ENCODE measurements around the gene CARNS1. TPM values are rescaled to one million over a fixed set of nuclear protein-coding genes. Genes with fewer than 3 reads are reported as not detected.
"Not testable (repeated sequence)": the region's sequence is repeated elsewhere in the genome, so short reads cannot be mapped to it uniquely, and the experiment has no call there.

The CARNS1 gene
- total RNA-seq, 2 experiments from 2014 or later = 9.9 to 10.0 TPM

DNA sequence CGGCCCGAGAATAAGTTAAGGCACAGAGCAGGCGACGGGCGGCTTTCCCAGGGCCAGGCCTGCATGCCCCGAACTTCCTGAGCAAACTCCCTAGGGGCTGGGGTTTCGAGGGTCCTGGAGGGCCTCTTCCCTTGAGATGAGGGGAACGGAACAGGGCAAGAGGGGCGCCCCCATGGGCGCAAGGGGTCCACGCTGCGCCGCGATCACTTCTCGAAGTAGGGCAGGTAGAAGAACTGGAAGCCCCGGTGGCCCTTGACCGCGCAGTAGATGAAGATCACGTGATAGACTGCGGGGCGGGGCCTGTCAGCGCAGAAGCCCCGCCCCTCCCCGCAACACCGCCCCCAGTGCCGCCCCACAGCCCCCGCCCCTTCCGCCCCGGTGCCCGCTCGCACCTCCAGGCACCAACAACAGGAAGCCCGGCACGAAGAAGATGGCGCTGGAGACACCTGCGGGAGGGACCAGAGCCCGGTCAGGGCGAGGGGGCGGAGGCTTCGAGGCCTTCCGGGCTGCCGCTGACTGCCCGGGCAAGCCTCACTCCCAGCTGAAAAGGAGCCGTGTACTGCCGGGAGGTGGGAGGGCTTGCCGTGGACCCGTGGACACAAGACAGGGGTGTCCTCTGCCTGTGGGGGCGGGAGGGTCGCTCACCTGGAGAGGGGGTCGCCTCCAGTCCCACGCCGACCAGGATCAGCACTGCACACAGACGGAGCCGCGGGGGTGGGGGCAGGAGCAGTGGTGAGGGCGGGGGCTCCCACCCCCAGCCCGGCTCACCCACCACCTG is 49.1 kb downstream of the CARNS1 start:
- H3K4me3 Mint-ChIP-seq = peak overlapping the region; percentile 89
- peak; percentile 81 for ATAC-seq (ENCODE audit: poor library complexity)
- intact Hi-C loops (cut with DNase I, micrococcal nuclease) = loop anchor here (1.0 to 5.0 kb wide), 5 partner anchors 18 to 47 kb away; partner anchors contain the start of genes CARNS1 (in 1 of the 2), CDK2AP2 (in 1 of the 2) and RPS6KB2 (in 1 of the 2)

DNA sequence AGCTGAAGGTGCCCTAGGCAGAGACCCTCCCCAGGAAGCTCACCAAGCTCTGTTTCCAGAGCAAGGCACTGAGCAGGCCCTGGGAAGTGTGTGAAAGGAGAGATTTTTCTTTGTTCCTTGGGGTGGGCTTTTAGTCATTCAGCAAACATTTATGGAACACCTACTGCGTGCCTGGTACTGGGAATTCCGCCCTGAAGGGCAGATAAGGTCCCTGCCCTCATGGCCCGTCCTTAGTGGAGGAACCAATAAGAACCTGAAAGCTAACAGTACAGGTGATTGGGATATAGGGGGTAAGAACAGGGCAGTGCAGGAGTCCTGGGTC is 49.7 kb downstream of the CARNS1 start:
- TF ChIP-seq, protein P1, sequence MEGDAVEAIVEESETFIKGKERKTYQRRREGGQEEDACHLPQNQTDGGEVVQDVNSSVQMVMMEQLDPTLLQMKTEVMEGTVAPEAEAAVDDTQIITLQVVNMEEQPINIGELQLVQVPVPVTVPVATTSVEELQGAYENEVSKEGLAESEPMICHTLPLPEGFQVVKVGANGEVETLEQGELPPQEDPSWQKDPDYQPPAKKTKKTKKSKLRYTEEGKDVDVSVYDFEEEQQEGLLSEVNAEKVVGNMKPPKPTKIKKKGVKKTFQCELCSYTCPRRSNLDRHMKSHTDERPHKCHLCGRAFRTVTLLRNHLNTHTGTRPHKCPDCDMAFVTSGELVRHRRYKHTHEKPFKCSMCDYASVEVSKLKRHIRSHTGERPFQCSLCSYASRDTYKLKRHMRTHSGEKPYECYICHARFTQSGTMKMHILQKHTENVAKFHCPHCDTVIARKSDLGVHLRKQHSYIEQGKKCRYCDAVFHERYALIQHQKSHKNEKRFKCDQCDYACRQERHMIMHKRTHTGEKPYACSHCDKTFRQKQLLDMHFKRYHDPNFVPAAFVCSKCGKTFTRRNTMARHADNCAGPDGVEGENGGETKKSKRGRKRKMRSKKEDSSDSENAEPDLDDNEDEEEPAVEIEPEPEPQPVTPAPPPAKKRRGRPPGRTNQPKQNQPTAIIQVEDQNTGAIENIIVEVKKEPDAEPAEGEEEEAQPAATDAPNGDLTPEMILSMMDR (IDR thresholded peaks at IDR 0.05) = no peak
- Mint-ChIP-seq H3K4me3 (peak overlapping the region; percentile 89), H3K9me3 (no peaks in the 10 kb centered on the region), H3K36me3 (ENCODE audit: low read depth) (no peaks in the 10 kb centered on the region), H3K4me1 (ENCODE audit: low read depth) (peaks cover 44% of the 10 kb centered on the region), H3K27ac (peak overlapping the region; percentile 93), H3K27me3 (no peaks in the 10 kb centered on the region)
- intact Hi-C loops (cut with DNase I, micrococcal nuclease) = loop anchor here (2.0 to 5.0 kb wide), 2 partner anchors 18 to 48 kb away; partner anchors contain the start of gene CARNS1 (in 1 of the 2)
- ChIA-PET CTCF (interaction anchor here (0.7 to 1.1 kb wide), 3 partner anchors 18 to 68 kb away, joined by 3 to 4 read pairs (median 4); partner anchors contain the start of gene AIP), POLR2A (interaction anchor here (0.7 to 8.5 kb wide), 16 partner anchors 14 to 193 kb away, joined by 3 to 131 read pairs (median 8); partner anchors contain the start of genes AIP, CORO1B, POLD4 and PPP1CA)
- H3K4me1 ChIP-seq (ENCODE audit: insufficient read depth, low read length) = peaks cover 61% of the 10 kb centered on the region
- DNase-seq (no peak), ATAC-seq (ENCODE audit: poor library complexity) (peak; percentile 6)
- H3K36me3 ChIP-seq (ENCODE audit: insufficient read depth, low read length) = peaks cover 6% of the 10 kb centered on the region
- no peaks in the 10 kb centered on the region for H3K9me3 ChIP-seq (ENCODE audit: control insufficient read depth in 1 of 2, insufficient read depth in 1 of 2, low read length in 2 of 2)
- H3K27ac ChIP-seq (ENCODE audit: low read depth in 1 of 2, low read length in 2 of 2) = peak overlapping the region; percentile 87 to 89
- no peaks in the 10 kb centered on the region for H3K27me3 ChIP-seq (ENCODE audit: control insufficient read depth in 1 of 2, insufficient read depth in 2 of 2, low read length in 2 of 2)
- peak overlapping the region; percentile 81 for H3K4me3 ChIP-seq (ENCODE audit: low read length)

More for the DNA sequence above, 49.1 kb downstream of the CARNS1 start:
- no peaks in the 10 kb centered on the region for H3K27me3 ChIP-seq (ENCODE audit: control insufficient read depth in 1 of 2, insufficient read depth in 2 of 2, low read length in 2 of 2)
- peak overlapping the region; percentile 93 for H3K27ac Mint-ChIP-seq
- TF ChIP-seq, protein P1 (IDR thresholded peaks at IDR 0.05) = no peak
- H3K4me3 ChIP-seq (ENCODE audit: low read length) = peak overlapping the region; percentile 81
- no peaks in the 10 kb centered on the region for H3K9me3 ChIP-seq (ENCODE audit: control insufficient read depth in 1 of 2, insufficient read depth in 1 of 2, low read length in 2 of 2)
- ChIA-PET CTCF (interaction anchor here (0.7 to 1.1 kb wide), 3 partner anchors 18 to 67 kb away, joined by 3 to 4 read pairs (median 4); partner anchors contain the start of gene AIP), POLR2A (interaction anchor here (0.7 to 8.5 kb wide), 15 partner anchors 14 to 187 kb away, joined by 3 to 131 read pairs (median 10); partner anchors contain the start of genes AIP, CORO1B, POLD4 and PPP1CA)
- peaks cover 49% of the 10 kb centered on the region for H3K4me1 Mint-ChIP-seq (ENCODE audit: low read depth)
- no peaks in the 10 kb centered on the region for H3K36me3 Mint-ChIP-seq (ENCODE audit: low read depth)
- no peaks in the 10 kb centered on the region for H3K27me3 Mint-ChIP-seq
- peak overlapping the region; percentile 87 to 89 for H3K27ac ChIP-seq (ENCODE audit: low read depth in 1 of 2, low read length in 2 of 2)
- peaks cover 57% of the 10 kb centered on the region for H3K4me1 ChIP-seq (ENCODE audit: insufficient read depth, low read length)
- peak; percentile 87 to 97 (median 93) for DNase-seq
- peaks cover 6% of the 10 kb centered on the region for H3K36me3 ChIP-seq (ENCODE audit: insufficient read depth, low read length)
- H3K9me3 Mint-ChIP-seq = no peaks in the 10 kb centered on the region

DNA sequence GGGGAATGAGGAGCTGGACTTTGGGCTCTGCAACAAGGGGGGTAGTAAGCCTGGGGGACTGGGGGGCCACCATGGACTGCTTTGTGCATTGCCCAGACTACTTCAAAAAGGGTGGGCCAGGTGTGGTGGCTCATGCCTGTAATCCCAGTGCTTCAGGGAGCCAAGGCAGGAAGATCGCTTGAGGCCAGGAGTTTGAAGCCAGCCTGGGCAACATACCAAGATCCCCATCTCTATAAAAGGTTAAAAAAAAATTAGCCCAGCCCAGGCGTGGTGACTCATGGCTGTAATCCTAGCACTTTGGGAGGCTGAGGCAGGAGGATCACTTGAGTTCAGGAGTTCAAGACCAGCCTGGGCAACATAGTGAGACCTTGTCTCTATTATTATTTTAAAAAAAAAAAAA is 50.1 kb downstream of the CARNS1 start:
- peak in 1 of 14 experiments; percentile 25 for DNase-seq
- not testable (repeated sequence) for H3K27me3 Mint-ChIP-seq; H3K36me3 Mint-ChIP-seq (ENCODE audit: low read depth); H3K36me3 ChIP-seq (ENCODE audit: insufficient read depth, low read length); H3K9me3 Mint-ChIP-seq; ATAC-seq (ENCODE audit: poor library complexity); H3K27me3 ChIP-seq (ENCODE audit: control insufficient read depth in 1 of 2, insufficient read depth in 2 of 2, low read length in 2 of 2); H3K9me3 ChIP-seq (ENCODE audit: control insufficient read depth in 1 of 2, insufficient read depth in 1 of 2, low read length in 2 of 2)
- Histone ChIP-seq H3K4me3 (ENCODE audit: low read length) (peak overlapping the region; percentile 81), H3K27ac (ENCODE audit: low read depth in 1 of 2, low read length in 2 of 2) (peak overlapping the region; percentile 87 to 89), H3K4me1 (ENCODE audit: insufficient read depth, low read length) (peaks cover 61% of the 10 kb centered on the region)
- intact Hi-C loops (cut with DNase I, micrococcal nuclease) = loop anchor here (2.0 to 5.0 kb wide), 2 partner anchors 19 to 48 kb away; partner anchors contain the start of gene CARNS1 (in 1 of the 2)
- POLR2A ChIA-PET = interaction anchor here (0.7 to 8.5 kb wide), 16 partner anchors 13 to 194 kb away, joined by 3 to 131 read pairs (median 8); partner anchors contain the start of genes AIP, CORO1B, PPP1CA and PTPRCAP
- Mint-ChIP-seq H3K27ac (peak overlapping the region; percentile 93), H3K4me3 (peak overlapping the region; percentile 89), H3K4me1 (ENCODE audit: low read depth) (peaks cover 43% of the 10 kb centered on the region)
- CTCF ChIA-PET = interaction anchor here (0.7 to 1.6 kb wide), 4 partner anchors 17 to 83 kb away, joined by 3 to 6 read pairs (median 4); partner anchors contain the start of gene AIP
